Astrocyte (in vitro differentiated cells and primary cell): ENCODE measurements around the gene SREBF2.

Experiments used
- CTCF ChIP-seq: IDR thresholded peaks from 2 replicates; pipeline ENCODE4 v1.5.1; 2011; ENCODE audit warnings: low read depth, mild to moderate bottlenecking, inconsistent platforms, low read length, moderate library complexity; ENCODE audit not compliant: insufficient read depth
- EZH2 ChIP-seq: IDR thresholded peaks from 2 replicates; pipeline ENCODE4 v1.6.1; 2012; ENCODE audit warnings: mild to moderate bottlenecking, low read length, inconsistent platforms; ENCODE audit not compliant: insufficient read depth

- no peak for TF ChIP-seq CTCF
- no peak for TF ChIP-seq EZH2
Measured at GRCh38 chr22:41875531-41876270, 42.8 kb downstream of the SREBF2 start.
